HEK293 (cell line): Measurements from ENCODE around the gene CORT.

ENCODE experiments used
- CTCF ChIP-seq: fragments of 450-650 bp; formaldehyde crosslinking; IDR thresholded peaks from 2 replicates; pipeline ENCODE4 v1.5.1; 2016; ENCODE audit warnings: missing biosample characterization, missing genetic modification characterization
- ZNF132 ChIP-seq: fragments of 450-650 bp; formaldehyde crosslinking; IDR thresholded peaks from 2 replicates; pipeline ENCODE4 v1.5.1; 2017; ENCODE audit warnings: missing biosample characterization, missing genetic modification characterization, borderline replicate concordance
- ZNF416 ChIP-seq: fragments of 450-650 bp; formaldehyde crosslinking; IDR thresholded peaks from 2 replicates; pipeline ENCODE4 v1.5.1; 2016; ENCODE audit warnings: missing biosample characterization, missing genetic modification characterization

- TF ChIP-seq ZNF416 (tag by site-specific recombination) (no peak), CTCF (tag by site-specific recombination) (no peak), ZNF132 (tag by site-specific recombination) (no peak)
These were observed 20.0 kb upstream of the CORT start for GRCh38 chr1:10429868-10430215.
